K562 (cell line): ENCODE measurements around the gene DEF6. TPM values are rescaled to one million over a fixed set of nuclear protein-coding genes. Genes with fewer than 3 reads are reported as not detected.

Experiments used
- HDAC1 ChIP-seq, 2 experiments: fragments of 450-650 bp; IDR thresholded peaks; 2 replicates each; pipeline ENCODE4 v1.6.1; 2016 to 2017; ENCODE audit warnings: inconsistent platforms in 1 of 2, mild to moderate bottlenecking in 1 of 2, moderate library complexity in 1 of 2
- polyA plus RNA-seq, 8 experiments: library from polyadenylated mRNA; depleted of rRNA in 4 of 8; stranded (reverse) in 5 of 8; unstranded in 3 of 8; fragments of >200 nt; fragmentation: Nextera tagmentation in 2 of 8; fragmentation: Illumina TruSeq in 1 of 8; extraction: Ambion mirVana in 2 of 8; extraction: Trizol in 1 of 8; gene quantifications; 2 replicates each; pipeline versions ENCODE4 v1.2.1 to v1.2.3, GENCODE V29; 2011 to 2014; ENCODE audit warnings: inconsistent platforms in 1 of 8, missing spikeins in 1 of 8
- total RNA-seq, 7 experiments: library from RNA; depleted of rRNA in 6 of 7; stranded (reverse); fragments of >200 nt in 6 of 7; fragmentation: Illumina TruSeq in 2 of 7; extraction: Trizol in 2 of 7; gene quantifications; 2 replicates each; pipeline versions ENCODE4 v1.2.1 to v1.2.3, GENCODE V29; 2011 to 2021; ENCODE audit warnings: low replicate concordance in 1 of 7
- TF ChIP-seq, protein P1 (sequence below), 2 experiments: fragments of 150-350 bp in 1 of 2; IDR thresholded peaks; 2 replicates each; pipeline ENCODE4 v1.6.1; 2012 to 2016; ENCODE audit warnings: low read depth in 2 of 2, low read length in 2 of 2, mild to moderate bottlenecking in 1 of 2, moderate library complexity in 1 of 2
- TF ChIP-seq, protein P2 (sequence below): fragments of 450-650 bp; IDR thresholded peaks from 2 replicates; pipeline ENCODE4 v1.6.1; 2018; ENCODE audit not compliant: partially characterized antibody
- TF ChIP-seq, protein P3 (sequence below): fragments of 200-400 bp; formaldehyde crosslinking; IDR thresholded peaks from 2 replicates; pipeline ENCODE4 v1.6.1; 2017; ENCODE audit warnings: mild to moderate bottlenecking, low read depth, low read length, moderate library complexity
- TF ChIP-seq, protein P4 (sequence below): fragments of 250-450 bp; sonication (Bioruptor Pico); IDR thresholded peaks from 2 replicates; pipeline ENCODE4 v1.5.0; 2020; ENCODE audit warnings: mild to moderate bottlenecking, borderline replicate concordance

Gene DEF6
- total and polyA plus RNA-seq, 9 of the 15 experiments (the other 6 are each of a cell fraction or from before 2014, with no cell fraction given) = 1.3 to 44.6 (median 22.7) TPM

DNA sequence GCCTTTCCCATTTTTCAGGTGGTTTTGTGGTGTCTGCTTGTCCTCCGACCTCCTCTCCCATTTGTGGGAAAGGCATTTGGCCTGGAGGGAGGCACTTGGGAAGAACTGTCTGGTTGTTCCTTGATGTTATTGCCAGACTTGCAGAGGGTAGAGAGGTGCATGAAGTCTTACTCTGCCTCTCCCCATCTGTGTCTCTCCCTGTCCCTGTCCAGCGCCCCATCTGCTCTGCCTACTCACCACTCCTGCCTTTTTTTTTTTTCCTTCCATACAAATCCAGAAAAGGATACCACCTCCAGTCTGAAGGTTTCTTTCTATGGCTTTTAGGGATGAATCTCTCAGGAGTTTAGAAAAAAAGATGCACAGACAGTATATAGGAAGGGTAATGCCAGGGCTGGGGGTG, 64.6 kb downstream of the DEF6 start (continued):
- TF ChIP-seq, protein P1, sequence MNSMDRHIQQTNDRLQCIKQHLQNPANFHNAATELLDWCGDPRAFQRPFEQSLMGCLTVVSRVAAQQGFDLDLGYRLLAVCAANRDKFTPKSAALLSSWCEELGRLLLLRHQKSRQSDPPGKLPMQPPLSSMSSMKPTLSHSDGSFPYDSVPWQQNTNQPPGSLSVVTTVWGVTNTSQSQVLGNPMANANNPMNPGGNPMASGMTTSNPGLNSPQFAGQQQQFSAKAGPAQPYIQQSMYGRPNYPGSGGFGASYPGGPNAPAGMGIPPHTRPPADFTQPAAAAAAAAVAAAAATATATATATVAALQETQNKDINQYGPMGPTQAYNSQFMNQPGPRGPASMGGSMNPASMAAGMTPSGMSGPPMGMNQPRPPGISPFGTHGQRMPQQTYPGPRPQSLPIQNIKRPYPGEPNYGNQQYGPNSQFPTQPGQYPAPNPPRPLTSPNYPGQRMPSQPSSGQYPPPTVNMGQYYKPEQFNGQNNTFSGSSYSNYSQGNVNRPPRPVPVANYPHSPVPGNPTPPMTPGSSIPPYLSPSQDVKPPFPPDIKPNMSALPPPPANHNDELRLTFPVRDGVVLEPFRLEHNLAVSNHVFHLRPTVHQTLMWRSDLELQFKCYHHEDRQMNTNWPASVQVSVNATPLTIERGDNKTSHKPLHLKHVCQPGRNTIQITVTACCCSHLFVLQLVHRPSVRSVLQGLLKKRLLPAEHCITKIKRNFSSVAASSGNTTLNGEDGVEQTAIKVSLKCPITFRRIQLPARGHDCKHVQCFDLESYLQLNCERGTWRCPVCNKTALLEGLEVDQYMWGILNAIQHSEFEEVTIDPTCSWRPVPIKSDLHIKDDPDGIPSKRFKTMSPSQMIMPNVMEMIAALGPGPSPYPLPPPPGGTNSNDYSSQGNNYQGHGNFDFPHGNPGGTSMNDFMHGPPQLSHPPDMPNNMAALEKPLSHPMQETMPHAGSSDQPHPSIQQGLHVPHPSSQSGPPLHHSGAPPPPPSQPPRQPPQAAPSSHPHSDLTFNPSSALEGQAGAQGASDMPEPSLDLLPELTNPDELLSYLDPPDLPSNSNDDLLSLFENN (IDR thresholded peaks at IDR 0.05; ENCODE audit: low read depth in 2 of 2, low read length in 2 of 2) = no peak
- TF ChIP-seq HDAC1 (IDR thresholded peaks at IDR 0.05) = no peak
- TF ChIP-seq, protein P2, sequence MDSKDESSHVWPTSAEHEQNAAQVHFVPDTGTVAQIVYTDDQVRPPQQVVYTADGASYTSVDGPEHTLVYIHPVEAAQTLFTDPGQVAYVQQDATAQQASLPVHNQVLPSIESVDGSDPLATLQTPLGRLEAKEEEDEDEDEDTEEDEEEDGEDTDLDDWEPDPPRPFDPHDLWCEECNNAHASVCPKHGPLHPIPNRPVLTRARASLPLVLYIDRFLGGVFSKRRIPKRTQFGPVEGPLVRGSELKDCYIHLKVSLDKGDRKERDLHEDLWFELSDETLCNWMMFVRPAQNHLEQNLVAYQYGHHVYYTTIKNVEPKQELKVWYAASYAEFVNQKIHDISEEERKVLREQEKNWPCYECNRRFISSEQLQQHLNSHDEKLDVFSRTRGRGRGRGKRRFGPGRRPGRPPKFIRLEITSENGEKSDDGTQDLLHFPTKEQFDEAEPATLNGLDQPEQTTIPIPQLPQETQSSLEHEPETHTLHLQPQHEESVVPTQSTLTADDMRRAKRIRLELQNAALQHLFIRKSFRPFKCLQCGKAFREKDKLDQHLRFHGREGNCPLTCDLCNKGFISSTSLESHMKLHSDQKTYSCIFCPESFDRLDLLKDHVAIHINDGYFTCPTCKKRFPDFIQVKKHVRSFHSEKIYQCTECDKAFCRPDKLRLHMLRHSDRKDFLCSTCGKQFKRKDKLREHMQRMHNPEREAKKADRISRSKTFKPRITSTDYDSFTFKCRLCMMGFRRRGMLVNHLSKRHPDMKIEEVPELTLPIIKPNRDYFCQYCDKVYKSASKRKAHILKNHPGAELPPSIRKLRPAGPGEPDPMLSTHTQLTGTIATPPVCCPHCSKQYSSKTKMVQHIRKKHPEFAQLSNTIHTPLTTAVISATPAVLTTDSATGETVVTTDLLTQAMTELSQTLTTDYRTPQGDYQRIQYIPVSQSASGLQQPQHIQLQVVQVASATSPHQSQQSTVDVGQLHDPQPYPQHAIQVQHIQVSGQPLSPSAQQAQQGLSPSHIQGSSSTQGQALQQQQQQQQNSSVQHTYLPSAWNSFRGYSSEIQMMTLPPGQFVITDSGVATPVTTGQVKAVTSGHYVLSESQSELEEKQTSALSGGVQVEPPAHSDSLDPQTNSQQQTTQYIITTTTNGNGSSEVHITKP = no peak
- TF ChIP-seq, protein P3, sequence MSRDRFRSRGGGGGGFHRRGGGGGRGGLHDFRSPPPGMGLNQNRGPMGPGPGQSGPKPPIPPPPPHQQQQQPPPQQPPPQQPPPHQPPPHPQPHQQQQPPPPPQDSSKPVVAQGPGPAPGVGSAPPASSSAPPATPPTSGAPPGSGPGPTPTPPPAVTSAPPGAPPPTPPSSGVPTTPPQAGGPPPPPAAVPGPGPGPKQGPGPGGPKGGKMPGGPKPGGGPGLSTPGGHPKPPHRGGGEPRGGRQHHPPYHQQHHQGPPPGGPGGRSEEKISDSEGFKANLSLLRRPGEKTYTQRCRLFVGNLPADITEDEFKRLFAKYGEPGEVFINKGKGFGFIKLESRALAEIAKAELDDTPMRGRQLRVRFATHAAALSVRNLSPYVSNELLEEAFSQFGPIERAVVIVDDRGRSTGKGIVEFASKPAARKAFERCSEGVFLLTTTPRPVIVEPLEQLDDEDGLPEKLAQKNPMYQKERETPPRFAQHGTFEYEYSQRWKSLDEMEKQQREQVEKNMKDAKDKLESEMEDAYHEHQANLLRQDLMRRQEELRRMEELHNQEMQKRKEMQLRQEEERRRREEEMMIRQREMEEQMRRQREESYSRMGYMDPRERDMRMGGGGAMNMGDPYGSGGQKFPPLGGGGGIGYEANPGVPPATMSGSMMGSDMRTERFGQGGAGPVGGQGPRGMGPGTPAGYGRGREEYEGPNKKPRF = no peak
- TF ChIP-seq, protein P4, sequence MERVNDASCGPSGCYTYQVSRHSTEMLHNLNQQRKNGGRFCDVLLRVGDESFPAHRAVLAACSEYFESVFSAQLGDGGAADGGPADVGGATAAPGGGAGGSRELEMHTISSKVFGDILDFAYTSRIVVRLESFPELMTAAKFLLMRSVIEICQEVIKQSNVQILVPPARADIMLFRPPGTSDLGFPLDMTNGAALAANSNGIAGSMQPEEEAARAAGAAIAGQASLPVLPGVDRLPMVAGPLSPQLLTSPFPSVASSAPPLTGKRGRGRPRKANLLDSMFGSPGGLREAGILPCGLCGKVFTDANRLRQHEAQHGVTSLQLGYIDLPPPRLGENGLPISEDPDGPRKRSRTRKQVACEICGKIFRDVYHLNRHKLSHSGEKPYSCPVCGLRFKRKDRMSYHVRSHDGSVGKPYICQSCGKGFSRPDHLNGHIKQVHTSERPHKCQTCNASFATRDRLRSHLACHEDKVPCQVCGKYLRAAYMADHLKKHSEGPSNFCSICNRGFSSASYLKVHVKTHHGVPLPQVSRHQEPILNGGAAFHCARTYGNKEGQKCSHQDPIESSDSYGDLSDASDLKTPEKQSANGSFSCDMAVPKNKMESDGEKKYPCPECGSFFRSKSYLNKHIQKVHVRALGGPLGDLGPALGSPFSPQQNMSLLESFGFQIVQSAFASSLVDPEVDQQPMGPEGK (CRISPR knock-in tag) = no peak
